Caco-2 (cell line): ENCODE measurements around the gene WDR1. TPM values are rescaled to one million over a fixed set of nuclear protein-coding genes. Genes with fewer than 3 reads are reported as not detected.

Experiments used
- BruUV-seq: library from RNA; stranded (reverse); fragments of 400-500 nt; replicated peaks from 2 replicates; lab custom pipeline; 2021; lab: Mats Ljungman, UMichigan
- CTCF ChIA-PET: fragments of 300-600 bp; sonication (Branson Sonifier 250); formaldehyde crosslinking; loops from one replicate; lab custom pipeline; 2022; ENCODE audit warnings: antibody characterized with exemption; lab: Charles Lee
- POLR2A ChIA-PET: fragments of 300-600 bp; sonication (Branson Sonifier 250); formaldehyde crosslinking; loops from one replicate; lab custom pipeline; 2022; ENCODE audit warnings: antibody characterized with exemption; lab: Charles Lee
- DNase-seq, 2 experiments: peaks; one replicate each; pipeline versions ENCODE4 v3.0.0 to v3.0.0-alpha.2; 2020 to 2022
- H3K27me3 ChIP-seq: replicated peaks from 2 replicates; pipeline ENCODE4 v1.6.0; 2011; ENCODE audit warnings: low read length; ENCODE audit not compliant: control insufficient read depth, insufficient read depth
- H3K36me3 ChIP-seq: 2 replicates; pipeline ENCODE4 v1.5.1; 2011; ENCODE audit warnings: low read length; ENCODE audit not compliant: control insufficient read depth, insufficient read depth
- H3K4me1 ChIP-seq: fragments of 250-450 bp; sonication (Bioruptor Pico); 2 replicates; pipeline ENCODE4 v1.5.1; 2020; ENCODE audit warnings: mild to moderate bottlenecking
- H3K4me3 ChIP-seq: 2 replicates; pipeline ENCODE4 v1.5.1; 2011; ENCODE audit warnings: low read depth, mild to moderate bottlenecking, control low read depth, low read length
- H3K9me3 ChIP-seq: fragments of 250-450 bp; sonication (Bioruptor Pico); 2 replicates; pipeline ENCODE4 v1.5.1; 2020; ENCODE audit warnings: mild to moderate bottlenecking, moderate library complexity
- H3K27ac Mint-ChIP-seq: one replicate; pipeline ENCODE4 v1.8.0; 2022; ENCODE audit warnings: mixed read lengths; ENCODE audit not compliant: unreplicated experiment
- H3K27me3 Mint-ChIP-seq: one replicate; pipeline ENCODE4 v1.8.0; 2022; ENCODE audit warnings: mixed read lengths; ENCODE audit not compliant: insufficient read depth, unreplicated experiment
- H3K36me3 Mint-ChIP-seq: one replicate; pipeline ENCODE4 v1.8.0; 2022; ENCODE audit warnings: mild to moderate bottlenecking, mixed read lengths; ENCODE audit not compliant: insufficient read depth, unreplicated experiment
- H3K4me1 Mint-ChIP-seq: one replicate; pipeline ENCODE4 v1.8.0; 2022; ENCODE audit warnings: low read depth, mixed read lengths; ENCODE audit not compliant: unreplicated experiment
- H3K4me3 Mint-ChIP-seq: one replicate; pipeline ENCODE4 v1.8.0; 2022; ENCODE audit warnings: mild to moderate bottlenecking, moderate library complexity, mixed read lengths; ENCODE audit not compliant: unreplicated experiment
- H3K9me3 Mint-ChIP-seq: one replicate; pipeline ENCODE4 v1.8.0; 2022; ENCODE audit warnings: mixed read lengths; ENCODE audit not compliant: unreplicated experiment
- intact Hi-C: fragments of 100-400 bp; cut with micrococcal nuclease; formaldehyde crosslinking; loops from one replicate; pipeline ENCODE4 v1.10.0; 2022; ENCODE audit not compliant: unreplicated experiment
- total RNA-seq: library from RNA; stranded (reverse); gene quantifications from 2 replicates; pipeline ENCODE4 v1.2.3, GENCODE V29; 2022
- TF ChIP-seq, protein P1 (sequence below), 2 experiments: fragments of 200-600 bp in 1 of 2; IDR thresholded peaks; 1 replicate in 1 of 2; 2 replicates in 1 of 2; pipeline versions ENCODE4 v1.5.1 to v1.8.0; 2011 to 2022; ENCODE audit warnings: antibody characterized with exemption in 1 of 2, control low read depth in 1 of 2, inconsistent platforms in 1 of 2, low read depth in 1 of 2, low read length in 1 of 2, mild to moderate bottlenecking in 1 of 2, moderate library complexity in 1 of 2; ENCODE audit not compliant: insufficient read depth in 1 of 2, severe bottlenecking in 1 of 2, unreplicated experiment in 1 of 2

Gene WDR1
- total RNA-seq, 1 experiment from 2014 or later = 250 TPM

DNA sequence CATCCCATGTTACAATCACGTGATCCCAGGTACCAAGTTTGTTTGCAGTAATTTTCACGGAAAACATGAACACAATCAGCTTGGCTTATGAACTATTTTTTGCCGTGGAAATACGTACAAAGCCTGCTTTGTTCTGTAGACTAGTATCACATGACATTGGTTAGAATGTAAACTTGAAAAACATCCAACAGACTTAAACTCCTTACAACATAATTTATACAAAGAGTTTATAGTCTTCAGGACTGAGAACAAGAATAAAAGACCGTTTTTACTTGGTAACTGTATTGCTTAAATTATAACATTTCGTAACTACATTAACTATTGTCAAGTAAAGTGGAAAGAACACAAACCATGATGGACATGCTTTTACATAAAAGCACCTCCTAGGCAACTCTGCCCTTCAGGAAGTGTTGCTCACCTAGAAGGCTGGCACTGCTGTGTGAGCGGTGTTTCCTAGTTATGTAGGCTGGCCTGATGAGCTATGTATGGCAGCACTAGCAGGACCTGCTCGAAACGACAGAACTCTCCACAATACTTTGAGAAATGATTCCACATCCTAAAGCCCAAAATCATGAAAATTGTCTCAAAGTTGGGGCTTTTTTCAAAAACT is 41.8 kb upstream of the WDR1 start:
- intact Hi-C loops = loop anchor here (5.0 kb wide), 1 partner anchor 396 kb away; no protein-coding TSS in a partner anchor
- Histone ChIP-seq H3K27me3 (no peaks in the 10 kb centered on the region), H3K9me3 (no peaks in the 10 kb centered on the region), H3K4me1 (peaks cover 11% of the 10 kb centered on the region), H3K36me3 (no peaks in the 10 kb centered on the region), H3K4me3 (no peak overlapping the region)
- Mint-ChIP-seq H3K9me3 (no peaks in the 10 kb centered on the region), H3K4me3 (no peak overlapping the region), H3K27me3 (peaks cover 5% of the 10 kb centered on the region), H3K27ac (no peak overlapping the region), H3K36me3 (no peaks in the 10 kb centered on the region), H3K4me1 (peaks cover 10% of the 10 kb centered on the region)
- no peak for DNase-seq
- TF ChIP-seq, protein P1, sequence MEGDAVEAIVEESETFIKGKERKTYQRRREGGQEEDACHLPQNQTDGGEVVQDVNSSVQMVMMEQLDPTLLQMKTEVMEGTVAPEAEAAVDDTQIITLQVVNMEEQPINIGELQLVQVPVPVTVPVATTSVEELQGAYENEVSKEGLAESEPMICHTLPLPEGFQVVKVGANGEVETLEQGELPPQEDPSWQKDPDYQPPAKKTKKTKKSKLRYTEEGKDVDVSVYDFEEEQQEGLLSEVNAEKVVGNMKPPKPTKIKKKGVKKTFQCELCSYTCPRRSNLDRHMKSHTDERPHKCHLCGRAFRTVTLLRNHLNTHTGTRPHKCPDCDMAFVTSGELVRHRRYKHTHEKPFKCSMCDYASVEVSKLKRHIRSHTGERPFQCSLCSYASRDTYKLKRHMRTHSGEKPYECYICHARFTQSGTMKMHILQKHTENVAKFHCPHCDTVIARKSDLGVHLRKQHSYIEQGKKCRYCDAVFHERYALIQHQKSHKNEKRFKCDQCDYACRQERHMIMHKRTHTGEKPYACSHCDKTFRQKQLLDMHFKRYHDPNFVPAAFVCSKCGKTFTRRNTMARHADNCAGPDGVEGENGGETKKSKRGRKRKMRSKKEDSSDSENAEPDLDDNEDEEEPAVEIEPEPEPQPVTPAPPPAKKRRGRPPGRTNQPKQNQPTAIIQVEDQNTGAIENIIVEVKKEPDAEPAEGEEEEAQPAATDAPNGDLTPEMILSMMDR (IDR thresholded peaks at IDR 0.05; ENCODE audit: insufficient read depth in 1 of 2, low read depth in 1 of 2, low read length in 1 of 2, severe bottlenecking in 1 of 2, unreplicated experiment in 1 of 2) = no peak
- ChIA-PET CTCF (interaction anchor here (0.5 to 3.5 kb wide), 10 partner anchors 42 to 642 kb away, joined by 3 to 31 read pairs (median 3); partner anchors contain the start of gene WDR1), POLR2A (interaction anchor here (1.3 kb wide), 1 partner anchor 42 kb away, joined by 3 read pairs; the partner anchor contains the start of gene WDR1)
- no TSS peak for BruUV-seq

DNA sequence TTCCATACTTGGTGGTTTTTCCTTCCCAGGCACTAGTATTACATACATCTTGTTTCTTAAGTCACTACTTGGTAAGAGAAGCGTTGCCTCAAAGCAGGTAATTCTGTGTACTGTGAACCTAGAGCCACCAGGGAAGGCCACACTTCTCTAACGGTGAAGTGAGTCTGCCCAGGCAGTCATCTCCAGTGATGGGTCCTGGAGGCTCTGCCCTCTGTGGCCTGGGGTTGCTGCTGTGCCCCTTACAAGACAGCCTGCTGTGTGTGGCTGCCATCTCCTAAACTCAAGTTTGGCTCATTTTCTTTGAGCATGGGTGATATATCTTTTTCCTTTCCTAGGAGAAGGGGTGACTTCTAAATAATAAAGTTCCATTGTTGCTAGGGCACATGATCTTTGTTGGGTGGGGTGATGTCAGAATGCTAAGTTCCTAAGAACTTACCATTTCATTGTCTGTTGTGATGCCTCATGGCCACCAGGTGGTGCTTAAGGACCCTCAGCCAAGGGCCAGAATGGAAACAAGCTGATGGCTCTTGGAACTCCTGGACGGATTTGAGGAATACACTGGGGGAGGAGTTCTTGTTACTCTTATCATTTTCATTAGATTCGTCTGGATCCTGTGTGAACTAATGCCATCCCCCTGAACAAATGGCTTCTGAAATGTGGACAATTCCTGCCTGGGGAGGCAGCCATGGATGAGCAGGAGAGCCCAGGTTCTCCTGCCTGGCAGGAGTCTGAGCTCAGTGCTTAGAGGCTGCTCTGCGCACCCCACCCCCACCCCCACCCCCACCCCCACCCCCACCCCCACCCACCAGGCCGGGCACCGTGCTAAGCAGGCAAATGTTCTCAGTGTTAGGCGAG is 41.1 kb upstream of the WDR1 start:
- Histone ChIP-seq H3K27me3 (no peaks in the 10 kb centered on the region), H3K4me3 (no peak overlapping the region), H3K9me3 (no peaks in the 10 kb centered on the region), H3K36me3 (no peaks in the 10 kb centered on the region), H3K4me1 (peaks cover 7% of the 10 kb centered on the region)
- Mint-ChIP-seq H3K4me1 (peaks cover 10% of the 10 kb centered on the region), H3K36me3 (no peaks in the 10 kb centered on the region), H3K27me3 (peaks cover 6% of the 10 kb centered on the region), H3K27ac (no peak overlapping the region), H3K4me3 (no peak overlapping the region), H3K9me3 (no peaks in the 10 kb centered on the region)
- TF ChIP-seq, protein P1 (IDR thresholded peaks at IDR 0.05; ENCODE audit: insufficient read depth in 1 of 2, low read depth in 1 of 2, low read length in 1 of 2, severe bottlenecking in 1 of 2, unreplicated experiment in 1 of 2) = peak; percentile 77 to 79
- intact Hi-C loops = loop anchor here (1.0 to 5.0 kb wide), 2 partner anchors 246 to 395 kb away; no protein-coding TSS in a partner anchor
- ChIA-PET POLR2A (interaction anchor here (1.3 kb wide), 1 partner anchor 41 kb away, joined by 3 read pairs; the partner anchor contains the start of gene WDR1), CTCF (interaction anchor here (0.5 to 3.5 kb wide), 10 partner anchors 41 to 643 kb away, joined by 3 to 31 read pairs (median 3); partner anchors contain the start of gene WDR1)
- DNase-seq = peak; percentile 58 to 62
- BruUV-seq = no TSS peak

DNA sequence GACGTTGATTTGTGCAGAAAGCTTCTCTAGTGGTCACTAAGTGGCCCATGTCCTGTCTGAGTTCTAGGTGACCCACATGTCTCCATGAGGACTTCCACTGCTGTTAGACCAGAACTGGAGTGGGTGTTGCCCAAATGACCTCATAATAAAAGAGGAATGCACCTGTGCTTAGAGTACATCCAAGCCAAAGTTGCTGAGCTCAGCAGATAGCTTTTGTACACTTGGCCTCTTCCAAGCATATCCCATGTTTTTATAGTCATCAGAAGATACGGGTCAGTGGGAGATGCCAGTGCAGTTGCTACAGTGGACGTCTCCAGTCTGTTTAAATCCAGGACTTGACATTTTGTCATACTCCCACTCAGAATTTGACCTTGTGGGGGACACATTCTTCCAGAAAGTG is 37.6 kb upstream of the WDR1 start:
- no peaks in the 10 kb centered on the region for H3K36me3 ChIP-seq
- no peaks in the 10 kb centered on the region for H3K4me1 ChIP-seq
- intact Hi-C loops = no loop called here
- Mint-ChIP-seq H3K36me3 (no peaks in the 10 kb centered on the region), H3K9me3 (no peaks in the 10 kb centered on the region), H3K4me1 (no peaks in the 10 kb centered on the region), H3K27ac (no peak overlapping the region), H3K27me3 (peaks cover 6% of the 10 kb centered on the region), H3K4me3 (no peak overlapping the region)
- POLR2A ChIA-PET = no interaction called here
- CTCF ChIA-PET = interaction anchor here (1.1 kb wide), 1 partner anchor 268 kb away, joined by 3 read pairs; no protein-coding TSS in a partner anchor
- H3K4me3 ChIP-seq = no peak overlapping the region
- TF ChIP-seq, protein P1 (IDR thresholded peaks at IDR 0.05; ENCODE audit: insufficient read depth in 1 of 2, low read depth in 1 of 2, low read length in 1 of 2, severe bottlenecking in 1 of 2, unreplicated experiment in 1 of 2) = no peak
- no peaks in the 10 kb centered on the region for H3K9me3 ChIP-seq
- H3K27me3 ChIP-seq = no peaks in the 10 kb centered on the region; the same call in 1 of the 2 replicates
- no TSS peak for BruUV-seq
- no peak for DNase-seq
